H1 (cell line): ENCODE measurements around the gene BTBD16. TPM values are rescaled to one million over a fixed set of nuclear protein-coding genes. Genes with fewer than 3 reads are reported as not detected.

Source experiments
- EGR1 ChIP-seq: IDR thresholded peaks from 2 replicates; pipeline ENCODE4 v1.6.1; 2011; ENCODE audit warnings: low read depth, low read length, borderline replicate concordance
- FOSL1 ChIP-seq: IDR thresholded peaks from 2 replicates; pipeline ENCODE4 v1.6.1; 2011; ENCODE audit warnings: mild to moderate bottlenecking, low read depth, low read length, moderate library complexity; ENCODE audit not compliant: insufficient read depth
- RAD21 ChIP-seq, 2 experiments: IDR thresholded peaks in 1 of 2; conservative IDR thresholded peaks in 1 of 2; 2 replicates each; pipeline ENCODE4 v1.6.1; 2011; ENCODE audit warnings: low read depth in 2 of 2, low read length in 2 of 2, improper control_type of control experiment in 1 of 2, inconsistent platforms in 1 of 2, mild to moderate bottlenecking in 1 of 2, moderate library complexity in 1 of 2
- polyA plus RNA-seq, 7 experiments: library from polyadenylated mRNA; depleted of rRNA in 3 of 7; stranded (reverse) in 5 of 7; unstranded in 2 of 7; fragments of >200 nt in 5 of 7; fragments of 200-250 nt in 2 of 7; gene quantifications; 1 replicate in 5 of 7; 2 replicates in 1 of 7; 4 replicates in 1 of 7; pipeline versions ENCODE4 v1.2.1 to v1.2.3, GENCODE V29; 2011 to 2013; ENCODE audit warnings: missing spikeins in 2 of 7, mixed read lengths in 2 of 7
- total RNA-seq: library from RNA; stranded (reverse); fragmentation: NEBNext Ultra II Directional; extraction: Animal tissue kit (Norgen Biotek cat#: 25700); gene quantifications from 2 replicates; pipeline ENCODE4 v1.2.1, GENCODE V29; 2021
- TF ChIP-seq, protein P1 (sequence below): fragments of 300-600 bp; sonication (generic); IDR thresholded peaks from 2 replicates; pipeline ENCODE4 v1.7.1; 2012; ENCODE audit warnings: low read length, moderate library complexity, mild to moderate bottlenecking, inconsistent platforms; ENCODE audit not compliant: insufficient replicate concordance
- TF ChIP-seq, protein P2 (sequence below): IDR thresholded peaks from 2 replicates; pipeline ENCODE4 v1.6.1; 2012; ENCODE audit warnings: inconsistent platforms

BTBD16 gene
- total and polyA plus RNA-seq, 2 of the 8 experiments (the other 6 are each of a cell fraction or from before 2014, with no cell fraction given): 0.05 TPM; not detected in 1

DNA sequence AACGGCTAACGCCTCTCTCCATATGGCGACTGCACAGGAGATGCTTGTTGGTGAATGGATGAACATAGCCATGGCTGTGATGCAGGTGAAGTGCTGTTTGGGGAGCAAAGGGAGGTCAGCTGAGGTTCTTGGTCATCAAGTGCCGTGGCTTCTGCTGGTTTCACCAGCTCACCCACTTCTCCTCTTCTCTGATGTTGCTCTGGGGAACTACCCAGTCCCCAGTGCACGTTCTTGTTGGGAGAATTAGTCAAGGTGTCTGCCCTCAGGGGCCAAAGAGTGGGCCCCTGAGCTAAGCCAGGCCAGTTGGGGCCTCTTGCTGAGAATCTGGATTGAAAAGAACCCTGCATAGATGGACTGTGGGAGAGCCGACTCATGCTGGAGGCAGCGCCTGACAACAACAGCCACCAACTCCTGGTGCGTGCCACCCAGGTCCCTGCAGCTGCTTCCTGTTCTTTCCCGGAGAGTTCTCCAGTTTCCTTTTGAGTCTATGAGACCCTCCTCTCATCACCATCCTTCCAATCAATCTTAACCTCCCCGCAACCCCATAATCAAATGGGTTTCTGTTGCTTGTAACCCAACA is 3.0 kb downstream of the BTBD16 start (continued):
- TF ChIP-seq, protein P1, sequence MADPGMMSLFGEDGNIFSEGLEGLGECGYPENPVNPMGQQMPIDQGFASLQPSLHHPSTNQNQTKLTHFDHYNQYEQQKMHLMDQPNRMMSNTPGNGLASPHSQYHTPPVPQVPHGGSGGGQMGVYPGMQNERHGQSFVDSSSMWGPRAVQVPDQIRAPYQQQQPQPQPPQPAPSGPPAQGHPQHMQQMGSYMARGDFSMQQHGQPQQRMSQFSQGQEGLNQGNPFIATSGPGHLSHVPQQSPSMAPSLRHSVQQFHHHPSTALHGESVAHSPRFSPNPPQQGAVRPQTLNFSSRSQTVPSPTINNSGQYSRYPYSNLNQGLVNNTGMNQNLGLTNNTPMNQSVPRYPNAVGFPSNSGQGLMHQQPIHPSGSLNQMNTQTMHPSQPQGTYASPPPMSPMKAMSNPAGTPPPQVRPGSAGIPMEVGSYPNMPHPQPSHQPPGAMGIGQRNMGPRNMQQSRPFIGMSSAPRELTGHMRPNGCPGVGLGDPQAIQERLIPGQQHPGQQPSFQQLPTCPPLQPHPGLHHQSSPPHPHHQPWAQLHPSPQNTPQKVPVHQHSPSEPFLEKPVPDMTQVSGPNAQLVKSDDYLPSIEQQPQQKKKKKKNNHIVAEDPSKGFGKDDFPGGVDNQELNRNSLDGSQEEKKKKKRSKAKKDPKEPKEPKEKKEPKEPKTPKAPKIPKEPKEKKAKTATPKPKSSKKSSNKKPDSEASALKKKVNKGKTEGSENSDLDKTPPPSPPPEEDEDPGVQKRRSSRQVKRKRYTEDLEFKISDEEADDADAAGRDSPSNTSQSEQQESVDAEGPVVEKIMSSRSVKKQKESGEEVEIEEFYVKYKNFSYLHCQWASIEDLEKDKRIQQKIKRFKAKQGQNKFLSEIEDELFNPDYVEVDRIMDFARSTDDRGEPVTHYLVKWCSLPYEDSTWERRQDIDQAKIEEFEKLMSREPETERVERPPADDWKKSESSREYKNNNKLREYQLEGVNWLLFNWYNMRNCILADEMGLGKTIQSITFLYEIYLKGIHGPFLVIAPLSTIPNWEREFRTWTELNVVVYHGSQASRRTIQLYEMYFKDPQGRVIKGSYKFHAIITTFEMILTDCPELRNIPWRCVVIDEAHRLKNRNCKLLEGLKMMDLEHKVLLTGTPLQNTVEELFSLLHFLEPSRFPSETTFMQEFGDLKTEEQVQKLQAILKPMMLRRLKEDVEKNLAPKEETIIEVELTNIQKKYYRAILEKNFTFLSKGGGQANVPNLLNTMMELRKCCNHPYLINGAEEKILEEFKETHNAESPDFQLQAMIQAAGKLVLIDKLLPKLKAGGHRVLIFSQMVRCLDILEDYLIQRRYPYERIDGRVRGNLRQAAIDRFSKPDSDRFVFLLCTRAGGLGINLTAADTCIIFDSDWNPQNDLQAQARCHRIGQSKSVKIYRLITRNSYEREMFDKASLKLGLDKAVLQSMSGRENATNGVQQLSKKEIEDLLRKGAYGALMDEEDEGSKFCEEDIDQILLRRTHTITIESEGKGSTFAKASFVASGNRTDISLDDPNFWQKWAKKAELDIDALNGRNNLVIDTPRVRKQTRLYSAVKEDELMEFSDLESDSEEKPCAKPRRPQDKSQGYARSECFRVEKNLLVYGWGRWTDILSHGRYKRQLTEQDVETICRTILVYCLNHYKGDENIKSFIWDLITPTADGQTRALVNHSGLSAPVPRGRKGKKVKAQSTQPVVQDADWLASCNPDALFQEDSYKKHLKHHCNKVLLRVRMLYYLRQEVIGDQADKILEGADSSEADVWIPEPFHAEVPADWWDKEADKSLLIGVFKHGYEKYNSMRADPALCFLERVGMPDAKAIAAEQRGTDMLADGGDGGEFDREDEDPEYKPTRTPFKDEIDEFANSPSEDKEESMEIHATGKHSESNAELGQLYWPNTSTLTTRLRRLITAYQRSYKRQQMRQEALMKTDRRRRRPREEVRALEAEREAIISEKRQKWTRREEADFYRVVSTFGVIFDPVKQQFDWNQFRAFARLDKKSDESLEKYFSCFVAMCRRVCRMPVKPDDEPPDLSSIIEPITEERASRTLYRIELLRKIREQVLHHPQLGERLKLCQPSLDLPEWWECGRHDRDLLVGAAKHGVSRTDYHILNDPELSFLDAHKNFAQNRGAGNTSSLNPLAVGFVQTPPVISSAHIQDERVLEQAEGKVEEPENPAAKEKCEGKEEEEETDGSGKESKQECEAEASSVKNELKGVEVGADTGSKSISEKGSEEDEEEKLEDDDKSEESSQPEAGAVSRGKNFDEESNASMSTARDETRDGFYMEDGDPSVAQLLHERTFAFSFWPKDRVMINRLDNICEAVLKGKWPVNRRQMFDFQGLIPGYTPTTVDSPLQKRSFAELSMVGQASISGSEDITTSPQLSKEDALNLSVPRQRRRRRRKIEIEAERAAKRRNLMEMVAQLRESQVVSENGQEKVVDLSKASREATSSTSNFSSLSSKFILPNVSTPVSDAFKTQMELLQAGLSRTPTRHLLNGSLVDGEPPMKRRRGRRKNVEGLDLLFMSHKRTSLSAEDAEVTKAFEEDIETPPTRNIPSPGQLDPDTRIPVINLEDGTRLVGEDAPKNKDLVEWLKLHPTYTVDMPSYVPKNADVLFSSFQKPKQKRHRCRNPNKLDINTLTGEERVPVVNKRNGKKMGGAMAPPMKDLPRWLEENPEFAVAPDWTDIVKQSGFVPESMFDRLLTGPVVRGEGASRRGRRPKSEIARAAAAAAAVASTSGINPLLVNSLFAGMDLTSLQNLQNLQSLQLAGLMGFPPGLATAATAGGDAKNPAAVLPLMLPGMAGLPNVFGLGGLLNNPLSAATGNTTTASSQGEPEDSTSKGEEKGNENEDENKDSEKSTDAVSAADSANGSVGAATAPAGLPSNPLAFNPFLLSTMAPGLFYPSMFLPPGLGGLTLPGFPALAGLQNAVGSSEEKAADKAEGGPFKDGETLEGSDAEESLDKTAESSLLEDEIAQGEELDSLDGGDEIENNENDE: no peak
- TF ChIP-seq FOSL1: no peak
- TF ChIP-seq, protein P2, sequence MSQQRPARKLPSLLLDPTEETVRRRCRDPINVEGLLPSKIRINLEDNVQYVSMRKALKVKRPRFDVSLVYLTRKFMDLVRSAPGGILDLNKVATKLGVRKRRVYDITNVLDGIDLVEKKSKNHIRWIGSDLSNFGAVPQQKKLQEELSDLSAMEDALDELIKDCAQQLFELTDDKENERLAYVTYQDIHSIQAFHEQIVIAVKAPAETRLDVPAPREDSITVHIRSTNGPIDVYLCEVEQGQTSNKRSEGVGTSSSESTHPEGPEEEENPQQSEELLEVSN: no peak
- TF ChIP-seq EGR1: no peak
- no peak for TF ChIP-seq RAD21 (IDR thresholded peaks at IDR 0.05 in 1 of 2, conservative IDR thresholded peaks at IDR 0.05 in 1 of 2; ENCODE audit: low read depth in 2 of 2, low read length in 2 of 2)
